Kidney glomerular epithelial cell (primary cell): ENCODE data around the gene TTYH2.
"Not testable (repeated sequence)": the region's sequence is repeated elsewhere in the genome, so short reads cannot be mapped to it uniquely, and the experiment has no call there.

Experiments used
- DNase-seq: peaks from one replicate; lab custom pipeline; 2025; lab: John Stamatoyannopoulos, UW

The TTYH2 gene

DNA sequence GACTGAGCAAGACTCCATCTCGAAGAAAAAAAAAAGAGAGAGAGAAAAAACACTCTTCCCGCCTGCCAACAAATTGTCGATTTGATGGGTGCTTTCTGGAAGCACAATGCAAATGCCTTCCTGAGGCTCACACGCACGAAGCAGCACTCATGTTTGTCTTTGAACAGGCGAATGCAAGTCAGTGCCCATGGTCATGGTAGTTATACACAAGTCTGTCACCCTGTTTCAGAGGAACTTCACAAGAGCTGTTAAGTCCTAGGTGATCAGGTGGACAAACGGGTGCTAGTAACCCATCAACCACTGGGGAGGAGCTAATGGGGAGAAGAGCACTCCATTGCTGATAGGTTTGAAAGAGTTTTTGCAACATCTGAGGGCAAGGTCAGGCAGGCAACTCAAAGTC lies 54.2 kb downstream of the TTYH2 start:
- no peak for DNase-seq

DNA sequence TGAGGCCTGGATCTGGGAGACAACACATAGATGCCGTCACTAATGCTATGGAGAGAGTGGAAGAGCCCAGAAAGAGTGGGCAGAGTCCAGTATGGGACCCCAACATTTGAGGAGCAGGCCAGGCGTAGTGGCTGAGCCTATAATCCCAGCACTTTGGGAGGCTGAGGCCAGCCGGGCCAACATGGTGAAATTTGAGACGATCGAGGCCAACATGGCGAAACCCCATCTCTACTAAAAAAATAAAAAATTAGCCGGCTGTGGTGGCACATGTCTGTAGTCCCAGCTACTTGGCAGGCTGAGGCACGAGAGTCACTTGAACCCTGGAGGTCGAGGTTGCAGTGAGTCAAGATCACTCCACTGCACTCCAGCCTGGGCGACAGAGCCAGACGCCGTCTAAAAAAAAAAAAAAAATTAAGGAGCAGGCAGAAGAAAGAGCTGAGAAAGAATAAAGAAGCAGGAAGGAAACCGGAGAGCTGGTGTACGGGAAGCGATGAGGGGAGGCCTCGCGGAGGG lies 54.7 kb downstream of the TTYH2 start:
- no peak for DNase-seq

GRCh38 chr17:74268558-74268957 lies 55.2 kb downstream of the TTYH2 start:
- DNase-seq = no peak

GRCh38 chr17:74270333-74270732 lies 57.0 kb downstream of the TTYH2 start:
- no peak for DNase-seq

- DNase-seq = no peak
Observed at GRCh38 chr17:74271281-74271680, 57.9 kb downstream of the TTYH2 start.

DNA sequence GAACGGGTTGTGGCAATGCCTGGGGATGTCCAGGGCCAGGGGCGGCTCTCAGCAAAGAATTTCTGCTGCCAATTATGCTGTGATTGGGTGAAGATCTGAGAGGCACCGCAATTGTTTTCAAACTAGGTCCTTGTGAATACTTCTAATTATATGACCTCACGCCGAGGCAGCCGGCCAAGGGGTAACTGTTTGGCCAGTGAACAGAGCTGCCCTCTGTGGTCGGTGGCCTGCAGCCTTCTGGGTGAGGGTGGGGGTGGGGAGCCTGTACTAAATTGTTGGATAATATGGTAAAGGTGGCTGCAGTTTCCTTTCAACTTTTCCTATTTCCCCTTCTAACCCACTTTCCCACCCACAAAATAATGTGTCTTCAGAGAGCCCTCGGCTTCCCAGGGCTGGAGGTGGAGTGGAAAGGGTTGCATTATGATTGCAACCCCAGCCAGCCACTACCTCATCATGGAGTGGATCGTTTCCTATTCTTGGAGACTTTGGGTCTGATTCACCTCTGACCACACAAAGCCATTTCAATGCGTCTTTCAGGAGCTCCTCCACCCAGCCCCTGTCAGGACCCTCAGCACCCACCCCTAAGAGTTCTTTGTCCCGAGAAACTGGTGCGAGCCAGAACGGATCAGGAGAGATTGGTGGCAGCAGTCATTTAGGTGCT lies 58.7 kb downstream of the TTYH2 start:
- no peak for DNase-seq

DNA sequence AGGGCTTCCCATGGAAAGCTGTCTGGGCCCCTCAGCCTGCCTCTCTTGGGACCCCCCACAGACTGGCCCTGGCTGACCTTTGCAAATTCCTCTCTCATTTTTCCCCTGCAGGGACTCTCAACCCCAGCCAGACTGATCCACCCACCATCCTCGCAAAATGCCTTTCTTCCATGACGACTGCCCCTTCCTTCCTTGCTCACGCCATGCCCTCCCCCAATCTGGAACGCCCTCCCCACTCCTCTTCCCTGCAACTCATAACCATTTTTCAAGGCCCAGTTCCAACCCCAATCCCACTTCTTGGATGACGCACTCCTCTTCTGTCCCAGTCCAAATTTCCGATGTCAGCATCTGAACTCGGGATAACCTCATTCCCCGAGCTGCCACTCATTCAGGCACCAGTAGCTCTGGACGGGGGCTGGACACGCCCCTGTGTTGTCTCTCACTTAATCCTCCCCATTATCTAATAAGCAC lies 59.4 kb downstream of the TTYH2 start:
- DNase-seq = no peak

DNA sequence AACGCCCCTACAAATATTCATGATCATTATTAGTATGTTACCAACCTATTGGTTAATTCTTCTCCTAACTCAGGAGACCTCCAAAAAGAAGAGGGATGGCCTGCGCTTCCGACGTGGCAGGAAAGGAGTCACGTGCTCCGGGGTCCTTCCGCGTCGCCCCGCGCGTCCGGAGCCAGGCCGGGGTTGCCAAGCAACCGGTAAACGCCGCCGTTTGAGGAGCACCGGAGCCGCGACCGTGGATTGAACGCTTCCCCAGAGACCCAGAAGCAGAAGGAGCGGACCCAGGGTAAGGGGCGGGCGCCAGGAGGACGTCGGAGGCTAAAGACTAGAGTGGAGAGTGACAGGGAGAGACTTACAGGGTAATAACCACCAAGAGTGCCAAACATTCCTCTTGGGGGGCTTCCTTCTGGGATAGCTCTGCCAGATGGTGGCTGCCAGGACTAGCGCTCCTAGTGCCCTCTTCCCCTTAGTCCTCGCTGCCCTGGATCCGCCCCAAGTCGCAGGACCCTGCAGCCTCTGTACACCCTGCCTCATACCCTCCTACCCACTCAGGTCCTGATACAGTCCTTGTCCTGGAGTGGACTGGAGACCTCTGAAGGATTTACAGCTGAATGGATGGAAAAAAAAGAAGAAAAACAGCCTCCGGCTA lies 60.8 kb downstream of the TTYH2 start, which contains the start of gene DNAI2:
Gene DNAI2, plus strand, starts transcription at position 175 of the 649 bp plus-strand sequence. CDS start 7,584 bp downstream, outside the sequence.
- no peak for DNase-seq

- DNase-seq = no peak
Observed at GRCh38 chr17:74274709-74275340, 61.5 kb downstream of the TTYH2 start.

- DNase-seq = peak; percentile 63
Observed at GRCh38 chr17:74276051-74276476, 62.7 kb downstream of the TTYH2 start.

- DNase-seq = no peak
Observed at GRCh38 chr17:74276541-74277009, 63.2 kb downstream of the TTYH2 start.

DNA sequence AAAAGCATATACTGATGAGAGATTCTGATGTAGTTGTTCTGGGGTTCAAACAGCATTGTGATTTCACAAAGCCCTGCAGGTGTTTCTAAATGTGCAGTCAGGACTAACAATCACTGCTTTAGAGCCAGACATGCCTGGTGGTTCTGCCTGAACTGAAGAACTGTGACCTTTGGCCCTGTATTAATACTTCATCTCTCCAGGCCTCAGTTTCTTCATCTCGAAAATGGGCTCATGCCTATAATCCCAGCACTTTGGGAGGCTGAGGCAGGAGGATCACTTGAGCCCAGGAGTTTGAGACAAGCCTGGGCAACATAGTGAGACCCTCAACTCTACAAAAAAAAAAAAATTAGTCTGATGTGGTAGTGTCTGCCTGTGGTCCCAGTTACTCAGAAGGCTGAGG lies 64.6 kb downstream of the TTYH2 start:
- DNase-seq = no peak

DNA sequence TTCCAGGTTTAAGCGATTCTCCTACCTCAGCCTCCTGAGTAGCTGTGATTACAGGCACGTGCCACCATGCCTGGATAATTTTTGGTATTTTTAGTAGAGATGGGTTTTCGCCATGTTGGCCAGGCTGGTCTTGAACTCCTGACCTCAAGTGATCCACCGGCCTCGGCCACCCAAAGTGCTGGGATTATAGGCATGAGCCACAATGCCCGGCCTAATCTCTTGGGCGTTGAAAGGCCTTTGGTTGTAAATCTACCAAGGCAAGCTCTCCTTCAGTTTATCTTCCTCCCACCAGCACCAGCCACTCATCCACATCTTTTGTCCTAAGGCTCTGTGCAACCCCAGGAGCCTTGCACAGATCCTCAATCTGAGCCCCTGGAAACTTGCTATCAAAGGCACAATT lies 66.2 kb downstream of the TTYH2 start:
- DNase-seq = not testable (repeated sequence)

GRCh38 chr17:74280093-74280513 lies 66.7 kb downstream of the TTYH2 start:
- no peak for DNase-seq

- no peak for DNase-seq
Observed at GRCh38 chr17:74281799-74282198, 68.4 kb downstream of the TTYH2 start.

- not testable (repeated sequence) for DNase-seq
Observed at GRCh38 chr17:74282274-74282586, 68.9 kb downstream of the TTYH2 start.

- DNase-seq = no peak
Observed at GRCh38 chr17:74282587-74283370, 69.4 kb downstream of the TTYH2 start.

GRCh38 chr17:74283371-74283673 lies 70.0 kb downstream of the TTYH2 start:
- no peak for DNase-seq

- no peak for DNase-seq
Observed at GRCh38 chr17:74287031-74287602, 73.7 kb downstream of the TTYH2 start.

DNA sequence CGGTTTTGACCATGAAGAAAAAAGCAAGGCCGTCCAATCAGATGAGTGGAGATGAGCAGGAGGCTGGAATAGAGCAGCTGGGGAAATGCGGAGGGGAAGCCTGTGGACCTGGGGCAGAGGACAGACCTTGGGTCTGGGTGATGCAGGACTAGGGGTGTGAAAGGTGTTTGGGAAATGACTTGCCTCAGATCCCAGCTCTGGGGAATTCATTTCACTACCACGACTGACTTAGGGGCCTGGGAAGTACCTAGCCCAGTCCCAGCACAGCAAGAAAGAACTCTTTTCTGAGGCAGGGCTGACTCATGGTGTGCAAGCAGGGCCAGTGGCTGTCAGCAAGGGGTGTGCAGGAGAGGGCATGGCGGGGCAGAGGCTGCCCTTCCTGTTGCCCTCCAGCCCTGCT lies 75.4 kb downstream of the TTYH2 start:
- no peak for DNase-seq

DNA sequence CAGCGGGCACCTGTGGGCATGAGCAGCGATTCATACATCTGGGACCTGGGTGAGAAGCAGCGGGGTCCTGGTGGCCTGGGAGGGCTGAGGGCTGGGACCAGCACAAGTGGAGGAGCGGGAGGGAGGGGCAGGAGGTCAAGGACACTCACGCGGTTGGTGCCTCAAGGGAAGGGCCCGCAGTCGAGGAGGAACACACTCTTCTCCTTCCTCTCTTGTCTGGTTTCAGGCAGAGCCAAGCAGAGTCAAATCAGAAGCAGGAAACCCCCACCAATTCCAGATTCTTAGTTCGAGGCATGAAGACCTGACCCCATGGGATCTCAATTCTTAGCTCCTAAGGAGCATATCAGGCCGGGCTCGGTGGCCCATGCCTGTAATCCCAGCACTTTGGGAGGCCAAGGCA lies 76.3 kb downstream of the TTYH2 start:
- DNase-seq = no peak

GRCh38 chr17:74290340-74290739 lies 77.0 kb downstream of the TTYH2 start:
- DNase-seq = no peak
